Keratinocyte (primary cell): ENCODE results near the gene NDUFS2. TPM values are rescaled to one million over a fixed set of nuclear protein-coding genes. Genes with fewer than 3 reads are reported as not detected.

ENCODE experiments used
- DNase-seq: peaks from one replicate; pipeline ENCODE4 v3.0.0-alpha.2; 2011; ENCODE audit warnings: low read depth, missing footprints, low spot score
- FAIRE-seq: peaks from 2 replicates; lab custom pipeline; 2011; peaks lifted over from hg19 to GRCh38; lab: Jason Lieb, UNC
- H2AFZ ChIP-seq: 2 replicates; pipeline ENCODE4 v1.6.0; 2012; ENCODE audit warnings: low read length, control low read depth, inconsistent platforms; ENCODE audit not compliant: control insufficient read depth
- H3K27ac ChIP-seq: 2 replicates; pipeline ENCODE4 v1.5.1; 2011; ENCODE audit warnings: low read length; ENCODE audit not compliant: control insufficient read depth, insufficient read depth
- H3K27me3 ChIP-seq: 3 replicates; pipeline ENCODE4 v1.6.0; 2011; ENCODE audit warnings: low read length; ENCODE audit not compliant: control insufficient read depth, insufficient read depth; ENCODE audit errors: extremely low read depth
- H3K36me3 ChIP-seq, 2 experiments: 2 replicates in 1 of 2; 3 replicates in 1 of 2; pipeline ENCODE4 v1.5.1; 2011; ENCODE audit warnings: low read length in 2 of 2, mild to moderate bottlenecking in 1 of 2; ENCODE audit not compliant: control insufficient read depth in 2 of 2, insufficient read depth in 2 of 2; ENCODE audit errors: extremely low read depth in 1 of 2
- H3K4me1 ChIP-seq: 3 replicates; pipeline ENCODE4 v1.5.1; 2011; ENCODE audit warnings: low read length; ENCODE audit not compliant: control insufficient read depth, insufficient read depth; ENCODE audit errors: extremely low read depth
- H3K4me2 ChIP-seq: 3 replicates; pipeline ENCODE4 v1.6.0; 2011; ENCODE audit warnings: low read depth, low read length; ENCODE audit not compliant: control insufficient read depth, insufficient read depth; ENCODE audit errors: extremely low read depth
- H3K4me3 ChIP-seq, 3 experiments: fragments of 200-600 bp in 1 of 3; sonication (generic) in 1 of 3; 2 replicates in 2 of 3; 3 replicates in 1 of 3; pipeline ENCODE4 v1.5.1; 2011 to 2016; ENCODE audit warnings: low read length in 3 of 3, mild to moderate bottlenecking in 3 of 3, control low read depth in 2 of 3, inconsistent platforms in 1 of 3, low read depth in 1 of 3, mixed read lengths in 1 of 3, mixed run types in 1 of 3, moderate library complexity in 1 of 3; ENCODE audit not compliant: control insufficient read depth in 2 of 3, insufficient read depth in 2 of 3; ENCODE audit errors: extremely low read depth in 1 of 3
- H3K79me2 ChIP-seq: 2 replicates; pipeline ENCODE4 v1.6.0; 2012; ENCODE audit warnings: low read length; ENCODE audit not compliant: control insufficient read depth, insufficient read depth
- H3K9ac ChIP-seq: 3 replicates; pipeline ENCODE4 v1.6.0; 2011; ENCODE audit warnings: low read length; ENCODE audit not compliant: control insufficient read depth, insufficient read depth; ENCODE audit errors: extremely low read depth
- H3K9me1 ChIP-seq: 3 replicates; pipeline ENCODE4 v1.6.0; 2011; ENCODE audit warnings: low read length; ENCODE audit not compliant: control insufficient read depth, insufficient read depth; ENCODE audit errors: extremely low read depth
- H3K9me3 ChIP-seq: 2 replicates; pipeline ENCODE4 v1.5.1; 2012; ENCODE audit warnings: low read depth, low read length; ENCODE audit not compliant: control insufficient read depth
- H4K20me1 ChIP-seq: 3 replicates; pipeline ENCODE4 v1.6.0; 2011; ENCODE audit warnings: low read length; ENCODE audit not compliant: control insufficient read depth, insufficient read depth; ENCODE audit errors: extremely low read depth
- EZH2 ChIP-seq: IDR thresholded peaks from one replicate; pipeline ENCODE4 v1.6.1; 2012; ENCODE audit warnings: inconsistent platforms, mild to moderate bottlenecking, low read length, moderate library complexity
- dilution Hi-C: fragments of 300-500 bp; cut with MboI; formaldehyde crosslinking; loops from one replicate; pipeline ENCODE4 v1.7.0; 2020; ENCODE audit warnings: low sequenced_read_pairs; ENCODE audit not compliant: extremely low pct_ligation_motif_present
- polyA plus RNA-seq, 5 experiments: library from polyadenylated mRNA; depleted of rRNA in 3 of 5; stranded (reverse) in 3 of 5; stranded (forward) in 1 of 5; unstranded in 1 of 5; fragments of >200 nt; gene quantifications; 1 replicate in 1 of 5; 2 replicates in 3 of 5; 3 replicates in 1 of 5; pipeline versions ENCODE4 v1.2.1 to v1.2.3, GENCODE V29; 2011 to 2012; ENCODE audit warnings: missing spikeins in 2 of 5, low read depth in 1 of 5, low replicate concordance in 1 of 5
- TF ChIP-seq, protein P1 (sequence below), 3 experiments: IDR thresholded peaks in 1 of 3; conservative IDR thresholded peaks in 1 of 3; optimal IDR thresholded peaks in 1 of 3; 2 replicates in 2 of 3; 3 replicates in 1 of 3; pipeline versions ENCODE3 to v1.5.1; 2011; ENCODE audit warnings: low read length in 3 of 3, mild to moderate bottlenecking in 3 of 3, moderate library complexity in 2 of 3, control low read depth in 1 of 3, inconsistent platforms in 1 of 3; ENCODE audit not compliant: insufficient read depth in 2 of 3; ENCODE audit errors: extremely low read depth in 1 of 3

The NDUFS2 gene
- polyA plus RNA-seq, 1 donor (not counting 4 experiments of a cell fraction or from before 2014, with no cell fraction given) = 136 TPM

DNA sequence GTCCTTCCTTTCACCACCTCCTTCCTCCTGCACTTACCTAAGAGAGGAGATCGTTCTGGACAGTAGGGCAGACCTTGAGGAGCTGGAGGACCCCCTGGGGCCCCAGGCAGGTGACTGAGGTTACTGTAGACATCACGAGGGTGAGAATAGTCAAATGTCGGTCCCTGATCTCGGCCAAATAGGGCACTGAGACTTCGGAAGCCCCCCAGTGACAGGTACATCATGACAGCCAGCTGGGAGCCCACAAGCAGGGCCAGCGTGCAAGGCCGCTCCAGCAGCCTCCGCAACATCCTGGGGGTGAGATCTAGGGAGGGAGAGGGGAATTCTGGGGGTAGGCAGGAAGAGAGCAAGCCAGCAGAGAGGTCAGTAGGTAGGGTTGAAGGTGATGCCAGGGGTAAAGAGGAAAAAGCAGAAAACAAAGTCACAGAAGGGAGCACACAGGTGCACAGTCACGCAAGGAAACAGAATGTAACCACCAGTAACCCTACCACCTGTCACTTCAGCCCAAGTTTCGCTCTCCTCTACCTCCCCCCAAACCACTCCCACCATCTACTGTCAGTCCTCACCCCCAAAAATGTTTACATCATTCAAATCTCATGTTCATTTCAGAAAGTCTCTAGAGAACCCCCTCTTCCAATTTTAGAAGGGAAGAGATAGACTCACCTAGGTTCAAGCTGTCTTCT lies 26.3 kb upstream of the NDUFS2 start:
- dilution Hi-C loops = no loop called here
- H3K9me1 ChIP-seq = no peaks in the 10 kb centered on the region
- H2AFZ ChIP-seq = no peak overlapping the region
- no peaks in the 10 kb centered on the region for H4K20me1 ChIP-seq
- DNase-seq = no peak
- H3K4me3 ChIP-seq = peak overlapping the region; percentile 87 to 93 (median 93)
- no peak for TF ChIP-seq EZH2
- TF ChIP-seq, protein P1, sequence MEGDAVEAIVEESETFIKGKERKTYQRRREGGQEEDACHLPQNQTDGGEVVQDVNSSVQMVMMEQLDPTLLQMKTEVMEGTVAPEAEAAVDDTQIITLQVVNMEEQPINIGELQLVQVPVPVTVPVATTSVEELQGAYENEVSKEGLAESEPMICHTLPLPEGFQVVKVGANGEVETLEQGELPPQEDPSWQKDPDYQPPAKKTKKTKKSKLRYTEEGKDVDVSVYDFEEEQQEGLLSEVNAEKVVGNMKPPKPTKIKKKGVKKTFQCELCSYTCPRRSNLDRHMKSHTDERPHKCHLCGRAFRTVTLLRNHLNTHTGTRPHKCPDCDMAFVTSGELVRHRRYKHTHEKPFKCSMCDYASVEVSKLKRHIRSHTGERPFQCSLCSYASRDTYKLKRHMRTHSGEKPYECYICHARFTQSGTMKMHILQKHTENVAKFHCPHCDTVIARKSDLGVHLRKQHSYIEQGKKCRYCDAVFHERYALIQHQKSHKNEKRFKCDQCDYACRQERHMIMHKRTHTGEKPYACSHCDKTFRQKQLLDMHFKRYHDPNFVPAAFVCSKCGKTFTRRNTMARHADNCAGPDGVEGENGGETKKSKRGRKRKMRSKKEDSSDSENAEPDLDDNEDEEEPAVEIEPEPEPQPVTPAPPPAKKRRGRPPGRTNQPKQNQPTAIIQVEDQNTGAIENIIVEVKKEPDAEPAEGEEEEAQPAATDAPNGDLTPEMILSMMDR (optimal IDR thresholded peaks at IDR 0.05 in 1 of 3, IDR thresholded peaks at IDR 0.05 in 1 of 3, conservative IDR thresholded peaks at IDR 0.05 in 1 of 3; ENCODE audit: extremely low read depth in 1 of 3, insufficient read depth in 2 of 3, low read length in 3 of 3) = no peak
- H3K27me3 ChIP-seq = no peaks in the 10 kb centered on the region
- H3K36me3 ChIP-seq = peaks cover 18 to 29% of the 10 kb centered on the region in 2 experiments
- peaks cover 13% of the 10 kb centered on the region for H3K4me1 ChIP-seq
- H3K27ac ChIP-seq = peak overlapping the region; percentile 92
- peak overlapping the region; percentile 95 for H3K9ac ChIP-seq
- FAIRE-seq = no peak
- H3K4me2 ChIP-seq = peak overlapping the region; percentile 99
- no peaks in the 10 kb centered on the region for H3K9me3 ChIP-seq
- H3K79me2 ChIP-seq = peaks cover 16% of the 10 kb centered on the region

DNA sequence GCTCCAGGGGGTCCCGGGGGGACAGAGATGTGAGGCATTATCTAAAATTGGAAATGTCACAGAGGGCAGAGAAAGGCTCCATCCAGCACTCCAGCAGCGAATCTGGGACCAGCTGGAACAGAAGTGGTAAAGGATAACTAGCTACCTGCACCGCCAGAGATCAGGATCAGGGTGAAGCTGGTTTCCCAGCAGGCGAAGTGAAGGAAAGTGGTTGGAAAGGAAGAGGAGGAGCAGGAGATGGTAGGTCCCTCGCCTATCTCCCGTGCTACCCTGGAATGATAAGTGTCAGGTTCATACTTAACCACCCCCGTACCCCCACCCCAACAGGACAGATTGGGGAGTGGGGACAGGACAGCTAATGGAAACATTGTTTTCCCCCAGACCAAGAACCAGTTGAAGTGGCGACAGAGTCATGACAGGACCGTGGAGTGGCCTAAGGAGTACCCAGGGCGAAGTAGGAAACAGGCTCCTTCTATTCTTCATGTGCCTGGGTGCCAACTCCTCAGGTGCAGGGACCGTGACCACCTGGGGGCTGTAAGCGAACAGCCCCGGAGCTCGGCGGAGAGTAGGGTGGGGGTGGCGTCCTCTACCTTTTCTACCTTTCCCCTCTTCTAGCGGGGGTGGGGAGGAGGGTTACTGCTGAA lies 25.6 kb upstream of the NDUFS2 start:
- no peaks in the 10 kb centered on the region for H4K20me1 ChIP-seq
- peak overlapping the region; percentile 87 to 93 (median 93) for H3K4me3 ChIP-seq
- TF ChIP-seq EZH2 = no peak
- TF ChIP-seq, protein P1 (optimal IDR thresholded peaks at IDR 0.05 in 1 of 3, IDR thresholded peaks at IDR 0.05 in 1 of 3, conservative IDR thresholded peaks at IDR 0.05 in 1 of 3; ENCODE audit: extremely low read depth in 1 of 3, insufficient read depth in 2 of 3, low read length in 3 of 3) = no peak
- no peaks in the 10 kb centered on the region for H3K9me3 ChIP-seq
- H3K79me2 ChIP-seq = peaks cover 16% of the 10 kb centered on the region
- no peaks in the 10 kb centered on the region for H3K27me3 ChIP-seq
- peak overlapping the region; percentile 92 for H3K27ac ChIP-seq
- peaks cover 16 to 23% of the 10 kb centered on the region in 2 experiments for H3K36me3 ChIP-seq
- DNase-seq = no peak
- H3K4me2 ChIP-seq = peak overlapping the region; percentile 99
- H3K9ac ChIP-seq = peak overlapping the region; percentile 95
- H3K4me1 ChIP-seq = peaks cover 13% of the 10 kb centered on the region
- no peaks in the 10 kb centered on the region for H3K9me1 ChIP-seq
- peak overlapping the region; percentile 100 for H2AFZ ChIP-seq
- dilution Hi-C loops = no loop called here
- FAIRE-seq = no peak
